Measurements from ENCODE around the gene TAS2R42. TPM values are rescaled to one million over a fixed set of nuclear protein-coding genes. Genes with fewer than 3 reads are reported as not detected.

The TAS2R42 gene
- polyA plus RNA-seq, 1 donor from 2014 or later: not detected

GRCh38 chr12:11143352-11143751 lies 43.4 kb downstream of the TAS2R42 start:
- peaks cover 43% of the 10 kb centered on the region for H3K79me2 ChIP-seq (replicated peaks; ENCODE audit: insufficient read depth, low read length)
- no peaks in the 10 kb centered on the region for H4K20me1 ChIP-seq (ENCODE audit: insufficient read depth)

GRCh38 chr12:11136075-11136474 lies 50.7 kb downstream of the TAS2R42 start:
- H3K9me2 ChIP-seq (ENCODE audit: insufficient read depth, low read length): no peaks in the 10 kb centered on the region
- no peak overlapping the region for H3K4me2 ChIP-seq (ENCODE audit: low read length)
- no peak for TF ChIP-seq REST (IDR thresholded peaks at IDR 0.05; ENCODE audit: borderline replicate concordance)
- no peak for TF ChIP-seq TAF1 (IDR thresholded peaks at IDR 0.05; ENCODE audit: low read depth)
- no peak for TF ChIP-seq POLR2AphosphoS5 (IDR thresholded peaks at IDR 0.05)
- TF ChIP-seq EP300 (conservative IDR thresholded peaks at IDR 0.05; ENCODE audit: poor library complexity, severe bottlenecking): no peak
- no peak overlapping the region for H3K27ac ChIP-seq (ENCODE audit: low read length)
- no peak overlapping the region for H2AFZ ChIP-seq (ENCODE audit: low read depth, low read length)
- no peaks in the 10 kb centered on the region for H3K9me3 ChIP-seq (ENCODE audit: low read length)
- no peaks in the 10 kb centered on the region for H3F3A ChIP-seq (ENCODE audit: insufficient read depth, low read length, poor library complexity, severe bottlenecking)
- no peaks in the 10 kb centered on the region for H3K27me3 ChIP-seq (ENCODE audit: insufficient read depth, low read depth, low read length)
- no peaks in the 10 kb centered on the region for H3K36me3 ChIP-seq (ENCODE audit: insufficient read depth, low read length)
- H3K9ac ChIP-seq (ENCODE audit: low read length): no peak overlapping the region
- no peak overlapping the region for H3K4me3 ChIP-seq (ENCODE audit: low read length)
- no peaks in the 10 kb centered on the region for H4K20me1 ChIP-seq (ENCODE audit: insufficient read depth)
- H3K79me2 ChIP-seq (replicated peaks; ENCODE audit: insufficient read depth, low read length): peaks cover 41% of the 10 kb centered on the region

More at GRCh38 chr12:11143352-11143751, 43.4 kb downstream of the TAS2R42 start:
- no peak overlapping the region for H3K9ac ChIP-seq (ENCODE audit: low read length)
- no peaks in the 10 kb centered on the region for H3K27me3 ChIP-seq (ENCODE audit: insufficient read depth, low read depth, low read length)
- H3K27ac ChIP-seq (ENCODE audit: low read length): no peak overlapping the region
- TF ChIP-seq EP300 (conservative IDR thresholded peaks at IDR 0.05; ENCODE audit: poor library complexity, severe bottlenecking): no peak
- TF ChIP-seq EZH2 (IDR thresholded peaks at IDR 0.05; ENCODE audit: borderline replicate concordance, insufficient read depth, low read length, poor library complexity, severe bottlenecking): no peak
- TF ChIP-seq CTCF (IDR thresholded peaks at IDR 0.05; ENCODE audit: poor library complexity, severe bottlenecking): no peak
- TF ChIP-seq POLR2AphosphoS5 (IDR thresholded peaks at IDR 0.05): no peak
- no peak for TF ChIP-seq MXI1 (conservative IDR thresholded peaks at IDR 0.05; ENCODE audit: poor library complexity, severe bottlenecking)
- TF ChIP-seq SMC3 (conservative IDR thresholded peaks at IDR 0.05; ENCODE audit: poor library complexity): no peak
- TF ChIP-seq TAF1 (IDR thresholded peaks at IDR 0.05; ENCODE audit: low read depth): no peak
- TF ChIP-seq RAD21 (conservative IDR thresholded peaks at IDR 0.05): no peak
- TF ChIP-seq REST (IDR thresholded peaks at IDR 0.05; ENCODE audit: borderline replicate concordance): no peak
- no peaks in the 10 kb centered on the region for H3F3A ChIP-seq (ENCODE audit: insufficient read depth, low read length, poor library complexity, severe bottlenecking)
- no peaks in the 10 kb centered on the region for H3K9me2 ChIP-seq (ENCODE audit: insufficient read depth, low read length)
- H3K4me3 ChIP-seq (ENCODE audit: low read length): no peak overlapping the region
- no peak overlapping the region for H3K4me2 ChIP-seq (ENCODE audit: low read length)
- no peaks in the 10 kb centered on the region for H3K9me3 ChIP-seq (ENCODE audit: low read length)
- H3K36me3 ChIP-seq (ENCODE audit: insufficient read depth, low read length): no peaks in the 10 kb centered on the region
- H2AFZ ChIP-seq (ENCODE audit: low read depth, low read length): no peak overlapping the region

Other genes with a start within 250 kb of the TAS2R42 start
- gene TAS2R14, start 247.7 kb downstream of the TAS2R42 start, polyA plus RNA-seq: 13.5 and 14.9 TPM in 2 replicates
- gene TAS2R50, start 200.0 kb downstream of the TAS2R42 start, polyA plus RNA-seq: 2.4 TPM in 1 of 2 replicates, not detected in the other
- gene TAS2R20, start 188.6 kb downstream of the TAS2R42 start, polyA plus RNA-seq: 1.9 and 3.3 TPM in 2 replicates
- 5.7 and 11.2 TPM in 2 replicates for gene TAS2R19, start 164.3 kb downstream of the TAS2R42 start, polyA plus RNA-seq
- 3.5 and 4.0 TPM in 2 replicates for gene TAS2R31, start 155.5 kb downstream of the TAS2R42 start, polyA plus RNA-seq
- not detected in 2 replicates for gene TAS2R46, start 124.6 kb downstream of the TAS2R42 start, polyA plus RNA-seq
- 0.35 and 1.1 TPM in 2 replicates for gene TAS2R43, start 94.6 kb downstream of the TAS2R42 start, polyA plus RNA-seq
- 0.40 and 0.53 TPM in 2 replicates for gene TAS2R30, start 52.3 kb downstream of the TAS2R42 start, polyA plus RNA-seq
- gene SMIM10L1, start 15.7 kb downstream of the TAS2R42 start, polyA plus RNA-seq: 19.1 and 22.0 TPM in 2 replicates
- not detected in 2 replicates for gene PRB3, start 82.8 kb upstream of the TAS2R42 start, polyA plus RNA-seq
- not detected in 2 replicates for gene PRB4, start 123.5 kb upstream of the TAS2R42 start, polyA plus RNA-seq
- gene PRB2, start 208.6 kb upstream of the TAS2R42 start, polyA plus RNA-seq: not detected in 2 replicates

All from neural cell (in vitro differentiated cells).